NCI-H1092 (cell line): Measurements from ENCODE around the gene ARHGAP30.
"Not testable (repeated sequence)": the region's sequence is repeated elsewhere in the genome, so short reads cannot be mapped to it uniquely, and the experiment has no call there.

Source experiments
- DNase-seq: peaks from one replicate; lab custom pipeline; 2025; lab: John Stamatoyannopoulos, UW

Gene ARHGAP30

DNA sequence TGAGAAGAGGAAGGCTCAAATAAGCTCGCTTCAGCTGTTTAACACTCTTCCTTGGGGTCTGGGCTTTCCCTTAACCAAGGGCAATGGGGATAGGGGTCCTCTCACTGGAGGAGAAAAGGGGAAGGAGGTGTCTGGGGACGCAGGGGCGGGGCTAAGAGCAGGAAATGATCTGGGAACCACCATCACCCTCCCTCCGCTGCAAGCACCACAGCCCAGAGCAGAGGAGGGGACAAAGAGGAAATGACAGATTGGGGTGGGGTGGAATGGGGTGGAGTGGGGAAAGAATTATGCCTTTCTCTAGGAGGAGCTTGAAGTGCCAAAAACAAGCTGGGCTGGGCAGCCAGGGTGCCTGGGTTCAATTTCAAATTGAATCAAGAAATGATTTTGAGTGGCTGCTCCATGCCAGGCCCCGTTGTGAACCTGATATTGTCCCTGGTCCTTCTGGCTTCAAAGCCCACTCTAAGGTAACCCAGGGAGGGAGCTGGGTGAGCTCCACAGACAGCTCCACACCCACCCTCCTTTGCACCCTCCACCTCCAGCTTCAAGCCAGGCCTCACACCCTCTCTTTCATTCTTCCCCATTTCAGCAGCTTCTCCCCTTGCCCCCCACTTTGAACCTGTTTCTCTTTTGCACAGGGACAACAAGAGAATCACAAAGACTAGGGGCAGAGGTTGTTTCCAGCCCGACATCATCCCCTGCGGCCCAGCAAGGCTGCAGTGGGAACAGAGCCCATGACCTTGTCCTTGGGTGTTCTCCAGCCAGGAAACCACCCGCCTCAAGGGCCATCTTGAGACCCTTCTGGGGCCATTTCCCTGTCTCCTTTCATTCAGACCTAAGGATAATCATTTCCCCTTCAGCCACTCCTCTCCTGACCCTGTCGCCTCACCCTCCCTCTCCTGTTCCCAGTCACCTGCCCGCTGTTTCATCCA lies 1.1 kb downstream of the ARHGAP30 start:
- no peak for DNase-seq

DNA sequence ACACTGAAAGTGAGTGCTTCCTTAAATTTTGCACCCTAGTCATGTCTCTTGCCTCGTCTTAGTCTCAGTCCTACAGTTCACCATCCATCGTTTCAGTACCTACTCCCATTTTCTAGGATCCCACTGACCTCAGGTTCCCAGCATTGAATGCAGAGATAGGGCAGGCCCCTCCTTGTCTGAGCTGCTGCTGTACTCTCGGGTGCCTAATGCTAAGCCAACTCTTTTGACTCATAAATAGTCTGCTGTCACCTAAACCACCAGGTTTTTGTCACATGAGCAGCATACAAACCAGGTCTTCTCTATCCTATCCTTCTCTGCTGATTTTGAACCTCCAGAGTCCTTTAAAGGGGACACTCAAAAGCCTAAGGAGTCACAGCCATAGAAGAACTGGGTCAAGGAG lies 3.0 kb downstream of the ARHGAP30 start:
- no peak for DNase-seq

DNA sequence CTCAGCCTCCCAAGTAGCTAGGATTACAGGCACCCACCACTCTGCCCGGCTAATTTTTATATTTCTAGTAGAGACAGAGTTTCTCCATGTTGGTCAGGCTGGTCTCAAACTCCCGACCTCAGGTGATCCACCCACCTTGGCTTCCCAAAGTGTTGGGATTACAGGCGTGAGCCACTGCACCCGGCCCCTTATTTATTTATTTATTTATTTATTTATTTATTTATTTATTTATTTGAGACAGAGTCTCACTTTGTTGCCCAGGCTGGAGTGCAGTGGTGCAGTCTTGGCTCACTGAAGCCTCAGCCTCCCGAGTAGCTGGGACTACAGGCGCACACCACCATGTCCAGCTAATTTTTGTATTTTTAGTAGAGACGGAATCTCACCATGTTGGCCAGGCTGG lies 4.0 kb downstream of the ARHGAP30 start:
- not testable (repeated sequence) for DNase-seq

DNA sequence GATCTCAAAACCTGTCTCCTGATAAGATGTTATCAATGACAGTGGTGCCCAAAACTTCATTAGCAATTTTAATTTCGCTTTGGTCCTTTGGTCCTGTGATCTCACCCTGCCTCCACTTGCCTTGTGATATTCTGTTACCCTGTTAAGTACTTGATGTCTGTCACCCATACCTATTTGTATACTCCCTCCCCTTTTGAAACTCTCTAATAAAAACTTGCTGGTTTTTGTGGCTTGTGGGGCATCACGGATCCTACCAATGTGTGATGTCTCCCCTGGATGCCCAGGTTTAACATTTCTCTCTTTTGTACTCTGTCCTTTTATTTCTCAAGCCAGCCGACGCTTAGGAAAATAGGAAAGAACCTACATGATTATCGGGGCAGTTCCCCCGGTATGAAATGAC lies 5.8 kb downstream of the ARHGAP30 start:
- not testable (repeated sequence) for DNase-seq

DNA sequence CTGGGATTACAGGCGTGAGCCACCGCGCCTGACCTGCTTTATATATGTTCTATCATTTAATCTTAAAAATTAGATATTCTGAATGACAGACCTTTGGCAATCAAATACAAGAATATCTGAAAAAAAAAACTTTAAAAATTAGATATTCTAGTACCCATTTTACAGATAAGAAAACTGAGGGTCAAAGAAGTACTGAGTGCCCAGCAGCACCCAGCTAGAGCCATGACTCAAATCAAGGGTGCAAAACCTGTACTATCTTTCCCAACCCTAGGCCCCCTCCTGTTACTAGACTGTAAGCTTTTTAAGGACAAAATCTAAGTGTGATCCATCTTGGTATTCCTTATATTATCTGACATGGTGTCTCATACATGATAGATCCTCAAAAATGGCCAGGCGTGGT lies 8.3 kb downstream of the ARHGAP30 start:
- DNase-seq, result no peak

DNA sequence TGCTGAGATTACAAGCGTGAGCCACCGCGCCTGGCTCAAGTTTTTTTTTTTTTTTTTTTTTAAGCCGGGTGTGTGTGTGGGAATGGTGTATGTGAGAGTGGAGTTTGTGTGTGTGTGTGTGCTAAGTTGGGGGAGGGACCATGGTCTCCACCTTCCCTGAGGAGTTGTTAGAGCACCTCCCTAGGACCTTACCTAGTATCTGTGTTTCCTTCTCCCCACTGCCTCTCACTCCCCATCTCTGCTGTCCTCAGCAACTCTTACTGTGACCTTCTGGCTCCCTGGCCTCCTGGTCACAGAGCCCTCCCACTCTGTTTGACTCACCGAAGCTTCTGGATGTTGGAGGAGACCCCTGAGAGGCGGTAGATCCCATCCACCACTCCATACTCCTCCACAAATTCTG lies 10.4 kb downstream of the ARHGAP30 start:
- DNase-seq, result no peak

DNA sequence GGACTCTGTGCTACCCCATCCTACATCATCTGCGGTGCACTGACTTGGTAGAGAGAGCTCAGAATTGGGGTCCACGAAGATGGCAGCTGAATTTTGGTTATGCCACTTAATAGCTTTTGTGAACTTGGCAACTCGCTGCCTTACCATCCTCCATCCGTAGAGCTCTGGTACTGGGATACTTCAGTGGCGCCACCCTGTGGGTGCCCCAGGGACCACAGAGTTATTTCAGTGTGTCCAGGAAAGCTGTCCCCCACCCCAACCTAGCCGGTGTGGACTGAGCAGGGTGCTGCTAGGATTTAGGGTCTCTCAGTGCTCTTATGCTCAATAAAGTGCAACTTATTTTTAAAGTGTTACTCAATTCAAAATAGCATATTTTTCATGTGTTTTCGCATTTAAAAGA lies 14.9 kb downstream of the ARHGAP30 start:
- DNase-seq, result no peak

DNA sequence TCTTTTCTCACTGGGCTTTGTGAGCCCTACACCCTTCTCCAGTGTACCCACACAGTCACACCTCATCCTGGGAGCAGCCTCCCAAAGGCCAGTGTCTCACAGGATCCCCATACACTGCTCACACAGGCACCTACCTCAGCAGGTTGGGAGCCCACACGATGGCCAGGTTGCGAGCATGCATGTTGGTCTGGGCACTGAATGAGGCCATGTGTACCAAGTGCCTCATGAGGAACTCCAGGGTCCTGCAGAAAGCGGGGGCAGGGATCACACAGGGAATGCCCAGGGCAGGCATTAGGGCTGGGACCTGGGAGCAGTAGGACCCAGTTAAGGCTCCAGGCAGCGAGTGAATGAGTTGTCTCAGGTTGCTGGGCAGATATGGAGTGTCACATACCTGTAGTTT lies 15.5 kb downstream of the ARHGAP30 start:
- DNase-seq, result no peak

DNA sequence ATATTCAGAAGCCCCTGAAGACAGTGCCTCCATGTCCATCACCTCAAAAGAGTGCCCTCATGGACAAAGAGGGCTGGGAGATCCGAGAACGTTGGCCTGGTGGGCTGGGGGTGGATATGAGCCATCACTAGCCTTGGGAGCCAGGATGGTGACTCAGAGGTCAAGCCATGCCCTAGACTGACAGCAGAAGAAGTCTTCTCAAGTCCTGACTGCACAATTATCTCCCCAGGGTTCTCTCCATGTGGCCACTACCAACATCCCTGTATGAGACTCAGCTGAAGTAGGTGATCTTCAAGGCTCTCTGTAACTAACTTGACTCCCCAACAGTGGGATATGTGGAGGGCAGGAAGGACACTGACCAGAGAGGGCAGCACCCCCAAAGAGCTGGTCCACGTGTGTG lies 16.8 kb downstream of the ARHGAP30 start:
- DNase-seq, result no peak

DNA sequence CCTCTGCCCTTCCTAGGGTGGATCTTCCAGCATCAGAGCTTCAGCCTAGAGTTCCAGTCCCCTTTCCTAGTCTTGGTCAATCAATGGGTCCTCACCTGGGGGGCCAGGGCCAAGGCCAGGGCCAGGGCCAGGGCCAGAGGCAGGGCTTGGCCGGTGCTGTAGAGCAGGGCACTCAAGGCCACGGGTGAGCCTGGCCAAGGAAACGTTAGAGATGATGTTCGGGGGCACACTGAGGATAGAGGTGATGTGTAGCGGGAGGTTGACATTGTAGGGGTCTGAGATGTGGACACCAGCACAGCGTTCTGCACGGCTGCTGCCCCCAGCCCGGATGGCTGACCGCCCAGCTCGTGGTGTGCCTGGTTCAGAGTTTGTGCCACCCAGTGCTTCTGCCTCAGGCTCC lies 18.5 kb downstream of the ARHGAP30 start:
- no peak for DNase-seq

DNA sequence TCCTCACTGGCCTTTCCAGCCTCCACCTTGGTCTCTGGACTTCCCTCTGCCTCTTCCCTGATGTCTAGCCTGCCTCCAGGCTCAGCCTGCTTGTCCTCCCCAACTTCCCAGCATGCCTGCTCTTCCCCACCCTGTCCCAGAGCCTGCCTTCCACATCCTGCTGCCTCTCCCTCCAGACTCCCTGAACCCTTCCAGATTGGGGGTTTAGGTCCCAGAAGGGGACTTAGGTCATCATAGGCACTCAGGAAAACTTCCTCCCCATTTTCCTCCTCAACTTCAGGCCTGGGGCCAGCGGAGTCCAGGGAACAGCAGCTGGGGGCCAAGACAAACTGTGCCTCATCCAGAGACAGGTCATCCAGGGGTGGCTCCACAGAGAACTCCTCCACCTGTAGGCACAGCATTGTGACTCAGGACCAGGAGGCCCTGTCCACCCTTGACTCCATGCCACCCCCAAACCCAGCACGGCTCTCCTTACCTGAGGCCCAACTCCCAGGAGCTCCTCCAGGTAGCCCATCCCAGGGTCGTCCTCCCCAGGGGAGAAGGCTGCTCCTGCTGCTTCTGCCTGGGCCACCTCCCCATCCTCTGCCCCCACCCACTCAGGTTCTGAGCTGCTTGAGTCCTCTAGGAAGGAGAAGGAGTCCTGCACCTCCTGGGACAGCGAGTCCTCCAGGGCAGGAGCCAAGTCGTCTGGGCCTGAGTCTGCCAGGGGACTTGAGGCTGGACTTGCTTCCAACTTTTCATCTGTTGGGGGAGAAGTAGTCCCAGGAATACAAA lies 20.6 kb downstream of the ARHGAP30 start:
- no peak for DNase-seq

DNA sequence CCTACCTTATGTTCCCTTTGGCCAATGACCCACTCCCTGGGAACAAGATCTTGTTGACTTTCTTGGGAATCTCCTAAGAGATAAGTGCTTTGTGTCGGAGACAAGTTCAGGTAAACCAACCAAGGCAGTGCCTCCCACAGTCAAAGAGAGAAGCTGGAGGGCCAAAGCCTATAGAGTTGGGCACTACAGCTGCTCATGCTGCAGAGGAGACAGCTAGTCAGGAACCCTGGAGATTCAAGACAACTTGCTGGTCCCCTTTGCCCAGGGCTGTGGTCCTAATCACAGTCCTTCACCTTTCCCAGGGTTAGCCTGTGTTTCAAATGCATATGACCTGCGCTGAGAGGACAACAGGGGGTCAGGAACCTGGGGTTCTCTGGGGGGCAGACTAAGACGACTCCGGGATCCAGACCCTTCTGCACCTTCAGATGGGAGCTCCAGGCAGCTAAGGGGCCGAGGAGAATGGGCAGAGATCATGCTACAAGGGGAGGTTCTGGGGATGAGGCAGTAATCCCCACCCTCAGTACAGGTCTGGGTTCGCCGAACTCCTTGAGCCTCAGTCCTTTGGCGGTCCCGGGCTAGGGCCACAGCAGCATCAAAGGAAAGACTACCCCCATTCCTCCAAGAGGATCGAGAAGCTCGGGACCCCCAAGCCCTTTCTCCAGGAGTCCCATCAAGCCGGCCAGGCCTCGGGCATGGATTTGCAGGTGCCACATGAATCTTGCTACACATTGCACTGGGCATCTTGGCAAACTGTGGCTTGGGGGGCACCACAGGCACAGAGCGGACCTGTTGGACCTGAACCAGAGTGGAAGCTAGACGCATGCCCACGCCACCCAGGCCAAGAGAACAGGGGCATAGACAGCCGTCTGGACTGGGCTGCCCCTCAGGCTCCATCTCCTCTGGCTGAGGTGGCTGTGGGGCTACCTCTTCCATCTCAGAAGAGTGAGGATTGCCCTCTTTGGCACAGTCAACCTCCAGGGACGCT lies 22.0 kb downstream of the ARHGAP30 start:
- DNase-seq, result no peak

DNA sequence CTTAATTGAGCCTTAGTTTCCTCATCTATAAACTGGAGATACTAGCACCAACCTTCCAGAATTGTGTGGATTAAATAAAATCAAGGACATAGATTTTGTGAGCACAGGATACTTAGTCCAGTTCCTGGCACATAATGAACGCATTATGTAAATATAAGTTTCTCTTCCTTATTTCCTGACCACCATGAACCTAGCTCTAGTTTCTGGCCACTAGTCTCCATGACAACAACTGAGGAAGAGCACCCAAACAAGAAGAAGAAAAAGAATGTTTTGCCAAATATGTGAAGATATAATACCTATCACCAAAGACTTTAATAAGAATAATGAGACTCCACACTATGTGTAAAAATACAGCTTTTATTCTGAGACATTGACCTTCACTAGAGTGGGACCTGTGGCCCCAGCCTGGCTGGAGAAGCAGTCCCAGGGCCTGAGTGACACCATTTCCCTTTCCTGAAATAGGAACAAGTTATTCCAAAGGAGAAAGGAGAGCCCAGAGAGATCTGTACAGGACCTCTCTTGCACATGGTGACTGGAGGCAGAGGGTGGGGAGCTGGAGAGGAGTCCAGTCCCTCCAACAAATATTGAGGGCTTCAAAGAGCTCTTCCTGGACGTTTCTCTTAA lies 23.0 kb downstream of the ARHGAP30 start:
- DNase-seq, result no peak

DNA sequence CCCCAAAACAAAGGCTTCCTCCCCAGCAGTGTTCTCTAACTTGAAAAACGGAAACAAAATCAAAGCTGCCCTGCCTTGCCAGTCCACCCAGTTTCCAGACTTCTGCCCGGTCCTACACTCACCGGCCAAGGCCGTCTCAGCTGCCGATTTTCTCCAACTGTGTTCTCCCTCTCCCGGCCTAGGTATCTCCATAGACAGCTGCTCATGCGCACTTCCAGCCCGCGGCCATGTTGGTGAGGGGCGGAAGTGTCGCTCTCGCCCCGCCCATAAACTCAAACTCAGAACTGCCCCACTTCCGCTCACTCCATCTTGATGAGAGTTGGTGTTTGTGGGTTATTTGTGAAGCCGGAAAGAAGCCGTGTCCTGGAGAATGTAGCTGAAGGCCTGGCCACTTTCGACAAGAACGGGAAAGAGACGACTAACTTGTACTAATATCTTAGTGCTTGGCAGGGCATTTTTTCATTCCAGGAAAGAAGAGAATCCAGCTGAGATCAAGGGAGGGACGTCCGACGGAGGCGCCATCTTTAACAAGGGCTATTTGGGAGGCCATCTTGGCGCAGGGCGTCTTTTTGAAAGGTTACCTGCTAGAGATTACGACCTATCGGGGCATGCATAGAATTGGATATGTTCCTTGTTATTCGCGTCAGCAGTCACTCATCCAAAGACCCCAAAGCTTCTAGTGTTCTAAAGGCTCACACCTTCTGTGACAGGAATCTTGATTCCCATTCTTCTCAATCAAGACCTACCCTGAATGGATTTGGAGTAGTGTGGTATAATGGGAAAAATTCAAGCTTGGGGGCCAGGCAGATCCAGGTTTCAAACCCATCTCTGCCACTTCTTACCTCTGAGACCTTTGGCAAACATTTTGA lies 23.7 kb downstream of the ARHGAP30 start, which contains the start of gene USF1:
TSS of gene USF1 (minus strand) at position 242 of the 869 bp plus-strand sequence. CDS start 2,702 bp downstream, outside the sequence.
- DNase-seq, result peak; percentile 96

DNA sequence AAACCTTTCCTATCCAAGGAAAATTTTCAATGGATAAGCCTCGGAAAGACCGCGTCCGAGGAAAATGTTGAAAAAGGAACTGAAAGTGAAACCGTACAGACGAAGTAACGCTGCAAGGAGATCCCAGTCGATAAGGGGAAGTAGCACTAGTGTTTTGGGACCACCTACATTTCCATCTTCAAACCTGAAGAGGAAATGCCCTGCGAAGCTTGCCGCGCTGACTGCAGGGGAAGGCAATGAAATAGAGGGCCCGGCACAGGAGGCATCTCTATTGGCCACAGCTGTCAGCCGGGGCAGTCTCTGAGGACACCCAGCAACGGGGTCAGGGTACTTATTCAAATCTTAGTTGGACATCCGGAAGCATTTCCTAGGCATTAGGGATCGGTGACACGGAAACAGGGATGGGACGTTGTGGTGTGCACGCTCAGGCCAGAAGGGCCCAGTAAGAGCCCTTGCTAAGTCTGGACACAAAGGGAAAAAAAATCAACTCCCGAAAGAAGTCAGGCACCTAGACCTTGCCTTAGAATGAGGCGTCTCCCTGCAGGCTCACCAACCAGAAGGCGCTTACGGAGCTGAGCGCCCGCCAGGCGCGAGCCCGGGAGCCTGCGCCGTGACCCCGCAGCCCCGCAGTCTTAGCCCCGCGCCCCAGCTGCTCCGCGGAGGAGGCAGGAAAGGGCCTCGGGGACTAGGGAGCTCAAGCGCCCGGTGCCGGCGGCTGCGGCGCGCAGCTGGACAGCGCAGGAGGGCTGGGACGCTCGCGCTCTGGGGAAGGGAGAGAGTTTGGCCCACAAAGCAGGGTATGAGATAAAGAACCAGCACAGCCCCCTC lies 24.6 kb downstream of the ARHGAP30 start:
- peak; percentile 24 for DNase-seq

DNA sequence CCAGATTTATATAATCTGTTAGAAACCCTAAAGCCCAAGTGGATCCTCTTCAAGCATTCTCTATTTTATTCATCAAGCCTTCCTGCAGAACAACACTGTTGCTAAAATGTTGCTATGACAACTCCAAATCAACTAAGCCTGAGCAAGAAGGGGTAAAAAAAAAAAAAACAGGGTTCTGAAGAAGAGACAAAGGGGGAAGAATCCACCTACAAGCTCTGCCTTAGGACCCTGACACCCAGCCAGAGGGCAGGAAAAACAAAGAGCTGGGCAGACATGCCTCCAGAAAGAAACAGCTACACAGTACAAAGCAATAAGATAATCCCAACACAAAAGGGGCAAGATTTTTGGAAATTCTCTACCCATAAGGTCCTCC lies 25.2 kb downstream of the ARHGAP30 start:
- DNase-seq, result no peak

DNA sequence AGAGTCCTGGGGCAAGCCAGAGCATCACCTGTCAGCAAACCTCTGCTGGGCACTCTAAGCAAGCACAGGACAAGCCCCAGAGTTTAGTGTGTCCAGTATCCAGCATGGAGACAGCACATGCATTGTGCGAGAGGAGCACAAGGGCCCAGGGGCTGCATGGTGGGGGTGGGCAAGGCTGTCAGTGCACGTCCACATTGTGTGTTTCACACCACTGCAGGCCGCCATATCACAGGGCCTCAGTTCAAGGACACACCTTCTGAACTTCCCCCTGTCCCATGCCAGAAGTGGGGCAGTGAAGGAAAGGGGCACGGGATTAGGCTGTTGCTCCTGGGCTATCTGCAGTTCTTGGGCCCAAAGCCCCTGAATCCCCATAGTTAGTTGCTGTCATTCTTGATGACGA lies 30.1 kb downstream of the ARHGAP30 start:
- no peak for DNase-seq

DNA sequence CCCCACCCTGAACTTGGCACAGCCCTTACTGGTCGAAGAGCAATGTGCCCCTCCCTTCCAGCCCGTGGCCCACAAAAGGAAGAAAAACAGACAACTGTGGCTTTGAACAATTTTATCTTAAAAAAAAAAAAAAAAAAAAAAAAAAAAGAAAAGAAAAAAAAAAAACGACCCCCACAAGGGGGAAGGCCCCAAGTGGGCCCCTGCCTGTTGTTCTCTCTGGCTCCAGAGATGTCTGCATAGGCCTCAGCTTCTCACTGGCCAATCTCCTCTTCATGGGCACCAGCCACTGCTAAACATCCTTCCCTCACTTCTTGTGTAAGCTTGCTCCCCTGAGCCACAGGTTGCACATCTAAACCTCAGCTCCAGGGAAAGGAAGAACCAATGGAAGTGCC lies 30.5 kb downstream of the ARHGAP30 start:
- DNase-seq, result no peak

DNA sequence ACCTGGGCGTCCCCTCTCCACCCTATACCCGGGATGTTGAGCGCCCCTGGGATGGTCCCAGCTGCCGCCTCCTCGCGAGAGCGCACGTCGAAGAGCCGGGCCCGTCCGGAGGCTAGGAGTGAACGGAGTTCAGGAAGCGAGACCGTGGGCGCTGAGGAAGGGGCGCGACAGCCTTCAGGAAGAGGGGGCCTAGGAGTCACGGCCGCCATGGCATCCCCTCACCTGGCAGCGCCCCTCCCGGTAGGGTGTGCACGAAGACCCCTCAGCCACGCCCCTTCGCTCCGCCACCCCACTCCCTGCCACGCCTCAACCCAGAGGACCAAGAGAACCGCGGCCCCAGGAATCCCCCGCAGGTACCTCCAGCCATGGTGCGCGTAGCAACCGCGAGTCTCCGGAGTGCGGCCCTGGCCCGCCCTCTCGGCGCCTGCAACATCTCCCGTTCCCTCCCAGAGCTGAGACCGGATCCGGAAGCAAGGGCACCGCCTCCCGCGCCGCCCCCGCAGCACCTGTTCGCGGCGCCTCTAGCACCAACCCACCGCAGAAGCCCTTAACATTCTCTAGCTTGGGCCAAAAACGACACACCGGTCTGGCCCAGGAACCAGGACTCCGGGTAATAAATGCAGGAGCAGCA lies 31.1 kb downstream of the ARHGAP30 start, which contains the start of gene TSTD1:
TSS of gene TSTD1 (minus strand) at position 442 of the 631 bp plus-strand sequence. CDS start at position 367, 75 bp downstream.
- peak; percentile 53 for DNase-seq
